GM21367 (cell line): ENCODE measurements around the gene ZNF420.

Experiments
- ATAC-seq: cut with Tn5 transposase; IDR thresholded peaks from one replicate; pipeline ENCODE4 v1.9.1; 2021; ENCODE audit not compliant: unreplicated experiment

The ZNF420 gene

GRCh38 chr19:37136111-37136510 lies 57.9 kb downstream of the ZNF420 start:
- no peak for ATAC-seq

- ATAC-seq, result no peak
Observed at GRCh38 chr19:37148214-37148613, 70.0 kb downstream of the ZNF420 start.

GRCh38 chr19:37160153-37160552 lies 81.9 kb downstream of the ZNF420 start:
- ATAC-seq, result no peak

- ATAC-seq, result no peak
Observed at GRCh38 chr19:37165635-37166034, 87.4 kb downstream of the ZNF420 start.

- ATAC-seq, result peak; percentile 93
Observed at GRCh38 chr19:37172368-37173366, 94.4 kb downstream of the ZNF420 start, which contains the start of gene ZNF585A. ZNF585A (minus strand) TSS chr19:37172695; CDS start chr19:37169910, 2,785 bp downstream.
